HK-2 (cell line): ENCODE measurements around the gene PIK3CB.
"Not testable (repeated sequence)": the region's sequence is repeated elsewhere in the genome, so short reads cannot be mapped to it uniquely, and the experiment has no call there.

Experiments
- DNase-seq: peaks from one replicate; pipeline ENCODE4 v3.0.0-alpha.2; 2018; ENCODE audit not compliant: unreplicated experiment

The PIK3CB gene

DNA sequence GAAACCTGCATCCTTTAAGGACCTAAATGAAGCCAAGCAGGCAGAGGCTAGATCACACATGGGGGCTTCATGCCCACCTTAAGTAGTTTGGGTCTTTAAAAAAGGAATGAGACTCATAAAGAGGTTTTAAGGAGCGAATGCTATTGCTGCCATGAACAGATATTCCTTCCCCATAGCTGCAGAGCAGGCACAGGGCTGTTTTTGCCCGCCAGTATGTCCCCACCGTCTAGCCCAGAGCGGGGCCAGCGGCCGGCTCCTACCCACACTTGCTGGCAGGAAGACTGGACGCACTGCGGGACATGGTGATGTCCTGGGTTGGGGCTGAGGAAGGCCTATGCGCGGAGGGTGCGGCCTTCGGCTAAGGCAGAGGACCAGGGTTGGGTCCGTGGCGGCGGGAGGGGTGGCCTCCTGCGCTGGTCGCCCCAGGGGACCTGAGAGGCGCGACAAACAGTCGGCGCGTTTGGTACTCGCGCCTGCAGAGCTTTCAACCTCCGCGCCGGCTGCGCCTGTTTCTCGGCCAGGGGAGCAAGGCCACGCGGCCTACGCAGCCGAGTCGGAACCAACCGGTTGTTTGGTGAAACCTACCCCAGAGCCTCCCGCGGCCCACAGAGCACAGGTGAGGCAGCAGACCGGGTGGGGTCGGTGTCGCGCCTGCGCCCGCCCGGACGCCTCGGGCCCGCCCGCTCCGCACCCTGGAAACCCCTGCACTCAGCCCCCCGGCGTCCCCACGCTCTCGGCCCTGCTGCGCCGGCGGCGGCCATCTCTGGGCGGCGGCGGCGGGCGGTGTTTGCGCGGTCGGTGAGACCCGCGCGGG lies 226.2 kb downstream of the PIK3CB start, which contains the start of gene FAIM:
FAIM (plus strand) TSS at position 450 of the 814 bp plus-strand sequence. CDS start 10,956 bp downstream, outside the sequence.
- DNase-seq: peak; percentile 81

DNA sequence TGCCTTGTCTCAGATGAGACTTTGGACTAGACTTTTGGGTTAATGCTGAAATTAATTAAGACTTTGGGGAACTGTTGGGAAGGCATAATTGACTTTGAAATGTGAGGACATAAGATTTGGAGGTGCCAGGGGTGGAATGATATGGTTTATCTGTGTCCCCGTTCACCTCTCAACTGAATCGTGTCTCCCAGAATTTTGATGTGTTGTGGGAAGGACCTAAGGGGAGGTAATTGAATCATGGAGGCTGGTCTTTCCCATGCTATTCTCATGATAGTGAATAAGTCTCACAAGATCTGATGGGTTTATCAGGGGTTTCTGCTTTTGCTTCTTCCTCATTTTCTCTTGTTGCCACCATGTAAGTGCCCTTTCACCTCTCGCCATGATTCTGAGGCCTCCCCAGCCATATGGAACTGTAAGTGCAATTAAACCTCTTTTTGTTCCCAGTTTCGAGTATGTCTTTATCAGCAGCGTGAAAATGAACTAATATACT lies 230.6 kb downstream of the PIK3CB start:
- not testable (repeated sequence) for DNase-seq
